ENCODE data around the gene NDUFS6.

GRCh38 chr5:1797103-1797800, 4.0 kb upstream of the NDUFS6 start:
- no peak for TF ChIP-seq CTCF (IDR thresholded peaks at IDR 0.05; ENCODE audit: insufficient read depth, low read depth, low read length)
- no peak for TF ChIP-seq EZH2 (IDR thresholded peaks at IDR 0.05; ENCODE audit: insufficient read depth, low read length)

Measured in astrocyte (in vitro differentiated cells and primary cell).